SK-N-MC (cell line): Measurements from ENCODE around the gene PKN3.

Experiments used
- EZH2 ChIP-seq: fragments of 200-600 bp; sonication (generic); IDR thresholded peaks from one replicate; pipeline ENCODE4 v1.6.1; 2017; ENCODE audit warnings: antibody characterized with exemption
- FOXP2 ChIP-seq: optimal IDR thresholded peaks from 2 replicates; pipeline ENCODE3; 2011; ENCODE audit warnings: mild to moderate bottlenecking, moderate library complexity; ENCODE audit not compliant: insufficient read depth; ENCODE audit errors: extremely low read length, control extremely low read depth
- POLR2AphosphoS5 ChIP-seq: IDR thresholded peaks from 2 replicates; pipeline ENCODE4 v1.6.1; 2012; ENCODE audit warnings: mild to moderate bottlenecking, low read depth, low read length, borderline replicate concordance

DNA sequence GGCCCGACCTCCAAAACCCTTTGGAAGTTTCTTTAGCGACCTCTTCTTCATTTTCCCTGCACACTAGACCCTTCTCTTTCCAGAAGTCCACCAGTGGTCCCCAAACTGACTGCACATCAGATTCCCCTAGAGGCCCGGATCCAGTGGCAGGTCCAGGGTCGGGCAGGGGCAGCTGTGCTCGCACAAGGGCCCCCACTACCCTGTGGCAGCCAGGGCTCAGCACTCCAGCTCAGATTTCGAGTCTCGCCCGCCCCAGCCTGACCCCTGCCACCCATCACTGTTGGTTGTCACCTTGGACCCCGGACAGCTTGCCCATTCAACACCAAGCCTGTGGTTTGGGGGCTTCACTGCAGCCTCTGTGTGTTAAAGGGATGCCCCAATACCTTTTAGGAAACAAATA lies 29.4 kb downstream of the PKN3 start:
- TF ChIP-seq POLR2AphosphoS5 (no peak), EZH2 (no peak), FOXP2 (no peak)
